ENCODE data around the gene PPP1R2.

DNA sequence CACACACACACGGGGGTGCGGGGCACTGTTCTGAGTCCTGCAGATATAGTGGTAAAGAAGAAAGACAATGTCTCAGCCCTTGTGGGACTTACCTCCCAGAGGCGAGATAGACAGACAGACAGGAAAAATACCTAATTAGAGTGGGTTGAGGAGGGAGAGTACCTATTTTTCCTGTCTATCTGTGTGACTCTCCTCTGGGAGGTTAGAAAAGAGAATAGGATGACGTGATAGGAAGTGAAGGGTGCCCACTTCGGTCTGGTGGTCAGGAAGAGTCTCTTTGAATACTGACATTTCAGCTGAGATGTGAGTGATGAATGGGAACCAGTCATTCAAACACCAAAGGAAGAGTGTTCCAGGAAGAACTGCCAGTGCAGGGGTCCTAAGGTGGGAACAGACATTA lies 44.7 kb upstream of the PPP1R2 start:
- TF ChIP-seq ZNF274 (IDR thresholded peaks at IDR 0.05; ENCODE audit: low read length), result no peak
- no peak for TF ChIP-seq ZNF274 (tag by site-specific recombination; IDR thresholded peaks at IDR 0.05; ENCODE audit: borderline replicate concordance)
- TF ChIP-seq, protein P1, sequence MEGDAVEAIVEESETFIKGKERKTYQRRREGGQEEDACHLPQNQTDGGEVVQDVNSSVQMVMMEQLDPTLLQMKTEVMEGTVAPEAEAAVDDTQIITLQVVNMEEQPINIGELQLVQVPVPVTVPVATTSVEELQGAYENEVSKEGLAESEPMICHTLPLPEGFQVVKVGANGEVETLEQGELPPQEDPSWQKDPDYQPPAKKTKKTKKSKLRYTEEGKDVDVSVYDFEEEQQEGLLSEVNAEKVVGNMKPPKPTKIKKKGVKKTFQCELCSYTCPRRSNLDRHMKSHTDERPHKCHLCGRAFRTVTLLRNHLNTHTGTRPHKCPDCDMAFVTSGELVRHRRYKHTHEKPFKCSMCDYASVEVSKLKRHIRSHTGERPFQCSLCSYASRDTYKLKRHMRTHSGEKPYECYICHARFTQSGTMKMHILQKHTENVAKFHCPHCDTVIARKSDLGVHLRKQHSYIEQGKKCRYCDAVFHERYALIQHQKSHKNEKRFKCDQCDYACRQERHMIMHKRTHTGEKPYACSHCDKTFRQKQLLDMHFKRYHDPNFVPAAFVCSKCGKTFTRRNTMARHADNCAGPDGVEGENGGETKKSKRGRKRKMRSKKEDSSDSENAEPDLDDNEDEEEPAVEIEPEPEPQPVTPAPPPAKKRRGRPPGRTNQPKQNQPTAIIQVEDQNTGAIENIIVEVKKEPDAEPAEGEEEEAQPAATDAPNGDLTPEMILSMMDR (tag by site-specific recombination; IDR thresholded peaks at IDR 0.05), result no peak
- TF ChIP-seq KLF10 (tag by site-specific recombination; IDR thresholded peaks at IDR 0.05), result no peak
- TF ChIP-seq, protein P2, sequence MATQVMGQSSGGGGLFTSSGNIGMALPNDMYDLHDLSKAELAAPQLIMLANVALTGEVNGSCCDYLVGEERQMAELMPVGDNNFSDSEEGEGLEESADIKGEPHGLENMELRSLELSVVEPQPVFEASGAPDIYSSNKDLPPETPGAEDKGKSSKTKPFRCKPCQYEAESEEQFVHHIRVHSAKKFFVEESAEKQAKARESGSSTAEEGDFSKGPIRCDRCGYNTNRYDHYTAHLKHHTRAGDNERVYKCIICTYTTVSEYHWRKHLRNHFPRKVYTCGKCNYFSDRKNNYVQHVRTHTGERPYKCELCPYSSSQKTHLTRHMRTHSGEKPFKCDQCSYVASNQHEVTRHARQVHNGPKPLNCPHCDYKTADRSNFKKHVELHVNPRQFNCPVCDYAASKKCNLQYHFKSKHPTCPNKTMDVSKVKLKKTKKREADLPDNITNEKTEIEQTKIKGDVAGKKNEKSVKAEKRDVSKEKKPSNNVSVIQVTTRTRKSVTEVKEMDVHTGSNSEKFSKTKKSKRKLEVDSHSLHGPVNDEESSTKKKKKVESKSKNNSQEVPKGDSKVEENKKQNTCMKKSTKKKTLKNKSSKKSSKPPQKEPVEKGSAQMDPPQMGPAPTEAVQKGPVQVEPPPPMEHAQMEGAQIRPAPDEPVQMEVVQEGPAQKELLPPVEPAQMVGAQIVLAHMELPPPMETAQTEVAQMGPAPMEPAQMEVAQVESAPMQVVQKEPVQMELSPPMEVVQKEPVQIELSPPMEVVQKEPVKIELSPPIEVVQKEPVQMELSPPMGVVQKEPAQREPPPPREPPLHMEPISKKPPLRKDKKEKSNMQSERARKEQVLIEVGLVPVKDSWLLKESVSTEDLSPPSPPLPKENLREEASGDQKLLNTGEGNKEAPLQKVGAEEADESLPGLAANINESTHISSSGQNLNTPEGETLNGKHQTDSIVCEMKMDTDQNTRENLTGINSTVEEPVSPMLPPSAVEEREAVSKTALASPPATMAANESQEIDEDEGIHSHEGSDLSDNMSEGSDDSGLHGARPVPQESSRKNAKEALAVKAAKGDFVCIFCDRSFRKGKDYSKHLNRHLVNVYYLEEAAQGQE (tag by site-specific recombination; IDR thresholded peaks at IDR 0.05), result no peak
- no peak for TF ChIP-seq ZNF311 (tag by site-specific recombination; IDR thresholded peaks at IDR 0.05; ENCODE audit: borderline replicate concordance)
- no peak for TF ChIP-seq SP2 (tag by site-specific recombination; IDR thresholded peaks at IDR 0.05)
- TF ChIP-seq ZEB2 (tag by site-specific recombination; IDR thresholded peaks at IDR 0.05), result no peak
- TF ChIP-seq, protein P3, sequence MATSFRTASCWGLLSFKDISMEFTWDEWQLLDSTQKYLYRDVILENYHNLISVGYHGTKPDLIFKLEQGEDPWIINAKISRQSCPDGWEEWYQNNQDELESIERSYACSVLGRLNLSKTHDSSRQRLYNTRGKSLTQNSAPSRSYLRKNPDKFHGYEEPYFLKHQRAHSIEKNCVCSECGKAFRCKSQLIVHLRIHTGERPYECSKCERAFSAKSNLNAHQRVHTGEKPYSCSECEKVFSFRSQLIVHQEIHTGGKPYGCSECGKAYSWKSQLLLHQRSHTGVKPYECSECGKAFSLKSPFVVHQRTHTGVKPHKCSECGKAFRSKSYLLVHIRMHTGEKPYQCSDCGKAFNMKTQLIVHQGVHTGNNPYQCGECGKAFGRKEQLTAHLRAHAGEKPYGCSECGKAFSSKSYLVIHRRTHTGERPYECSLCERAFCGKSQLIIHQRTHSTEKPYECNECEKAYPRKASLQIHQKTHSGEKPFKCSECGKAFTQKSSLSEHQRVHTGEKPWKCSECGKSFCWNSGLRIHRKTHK (tag by site-specific recombination; IDR thresholded peaks at IDR 0.05), result no peak
- no peak for TF ChIP-seq ZNF10 (tag by site-specific recombination; IDR thresholded peaks at IDR 0.05)
- no peak for TF ChIP-seq ZSCAN30 (tag by site-specific recombination; IDR thresholded peaks at IDR 0.05)
- TF ChIP-seq, protein P4, sequence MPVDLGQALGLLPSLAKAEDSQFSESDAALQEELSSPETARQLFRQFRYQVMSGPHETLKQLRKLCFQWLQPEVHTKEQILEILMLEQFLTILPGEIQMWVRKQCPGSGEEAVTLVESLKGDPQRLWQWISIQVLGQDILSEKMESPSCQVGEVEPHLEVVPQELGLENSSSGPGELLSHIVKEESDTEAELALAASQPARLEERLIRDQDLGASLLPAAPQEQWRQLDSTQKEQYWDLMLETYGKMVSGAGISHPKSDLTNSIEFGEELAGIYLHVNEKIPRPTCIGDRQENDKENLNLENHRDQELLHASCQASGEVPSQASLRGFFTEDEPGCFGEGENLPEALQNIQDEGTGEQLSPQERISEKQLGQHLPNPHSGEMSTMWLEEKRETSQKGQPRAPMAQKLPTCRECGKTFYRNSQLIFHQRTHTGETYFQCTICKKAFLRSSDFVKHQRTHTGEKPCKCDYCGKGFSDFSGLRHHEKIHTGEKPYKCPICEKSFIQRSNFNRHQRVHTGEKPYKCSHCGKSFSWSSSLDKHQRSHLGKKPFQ (tag by site-specific recombination; IDR thresholded peaks at IDR 0.05), result no peak
- TF ChIP-seq, protein P5, sequence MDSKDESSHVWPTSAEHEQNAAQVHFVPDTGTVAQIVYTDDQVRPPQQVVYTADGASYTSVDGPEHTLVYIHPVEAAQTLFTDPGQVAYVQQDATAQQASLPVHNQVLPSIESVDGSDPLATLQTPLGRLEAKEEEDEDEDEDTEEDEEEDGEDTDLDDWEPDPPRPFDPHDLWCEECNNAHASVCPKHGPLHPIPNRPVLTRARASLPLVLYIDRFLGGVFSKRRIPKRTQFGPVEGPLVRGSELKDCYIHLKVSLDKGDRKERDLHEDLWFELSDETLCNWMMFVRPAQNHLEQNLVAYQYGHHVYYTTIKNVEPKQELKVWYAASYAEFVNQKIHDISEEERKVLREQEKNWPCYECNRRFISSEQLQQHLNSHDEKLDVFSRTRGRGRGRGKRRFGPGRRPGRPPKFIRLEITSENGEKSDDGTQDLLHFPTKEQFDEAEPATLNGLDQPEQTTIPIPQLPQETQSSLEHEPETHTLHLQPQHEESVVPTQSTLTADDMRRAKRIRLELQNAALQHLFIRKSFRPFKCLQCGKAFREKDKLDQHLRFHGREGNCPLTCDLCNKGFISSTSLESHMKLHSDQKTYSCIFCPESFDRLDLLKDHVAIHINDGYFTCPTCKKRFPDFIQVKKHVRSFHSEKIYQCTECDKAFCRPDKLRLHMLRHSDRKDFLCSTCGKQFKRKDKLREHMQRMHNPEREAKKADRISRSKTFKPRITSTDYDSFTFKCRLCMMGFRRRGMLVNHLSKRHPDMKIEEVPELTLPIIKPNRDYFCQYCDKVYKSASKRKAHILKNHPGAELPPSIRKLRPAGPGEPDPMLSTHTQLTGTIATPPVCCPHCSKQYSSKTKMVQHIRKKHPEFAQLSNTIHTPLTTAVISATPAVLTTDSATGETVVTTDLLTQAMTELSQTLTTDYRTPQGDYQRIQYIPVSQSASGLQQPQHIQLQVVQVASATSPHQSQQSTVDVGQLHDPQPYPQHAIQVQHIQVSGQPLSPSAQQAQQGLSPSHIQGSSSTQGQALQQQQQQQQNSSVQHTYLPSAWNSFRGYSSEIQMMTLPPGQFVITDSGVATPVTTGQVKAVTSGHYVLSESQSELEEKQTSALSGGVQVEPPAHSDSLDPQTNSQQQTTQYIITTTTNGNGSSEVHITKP (tag by site-specific recombination; IDR thresholded peaks at IDR 0.05), result no peak
